ENCODE measurements around the gene SFMBT2. TPM values are rescaled to one million over a fixed set of nuclear protein-coding genes. Genes with fewer than 3 reads are reported as not detected.

SFMBT2 gene
- total RNA-seq, 1 donor from 2014 or later: 25.3 TPM

- intact Hi-C loops (cut with micrococcal nuclease): no loop called here
These were observed 14.9 kb upstream of the SFMBT2 start for GRCh38 chr10:7425691-7426090.

GRCh38 chr10:7424919-7425318 lies 14.1 kb upstream of the SFMBT2 start:
- intact Hi-C loops (cut with micrococcal nuclease): no loop called here

- intact Hi-C loops (cut with micrococcal nuclease): no loop called here
These were observed 13.5 kb upstream of the SFMBT2 start for GRCh38 chr10:7424315-7424714.

- intact Hi-C loops (cut with micrococcal nuclease): no loop called here
These were observed 12.7 kb upstream of the SFMBT2 start for GRCh38 chr10:7423521-7423920.

GRCh38 chr10:7421526-7421925 lies 10.7 kb upstream of the SFMBT2 start:
- intact Hi-C loops (cut with micrococcal nuclease): no loop called here

GRCh38 chr10:7419998-7420397 lies 9.2 kb upstream of the SFMBT2 start:
- intact Hi-C loops (cut with micrococcal nuclease): loop anchor here (10.0 kb wide), 1 partner anchor 265 kb away; no protein-coding TSS in a partner anchor

GRCh38 chr10:7417807-7418206 lies 7.0 kb upstream of the SFMBT2 start:
- intact Hi-C loops (cut with micrococcal nuclease): loop anchor here (1.0 to 10.0 kb wide), 4 partner anchors 267 to 579 kb away; no protein-coding TSS in a partner anchor

GRCh38 chr10:7417103-7417623 lies 6.3 kb upstream of the SFMBT2 start:
- intact Hi-C loops (cut with micrococcal nuclease): loop anchor here (1.0 to 10.0 kb wide), 4 partner anchors 268 to 578 kb away; no protein-coding TSS in a partner anchor

- intact Hi-C loops (cut with micrococcal nuclease): loop anchor here (5.0 to 10.0 kb wide), 2 partner anchors 270 to 747 kb away; no protein-coding TSS in a partner anchor
These were observed 3.9 kb upstream of the SFMBT2 start for GRCh38 chr10:7414766-7415165.

- intact Hi-C loops (cut with micrococcal nuclease): loop anchor here (5.0 to 10.0 kb wide), 2 partner anchors 272 to 746 kb away; no protein-coding TSS in a partner anchor
These were observed 2.1 kb upstream of the SFMBT2 start for GRCh38 chr10:7412928-7413282.

- intact Hi-C loops (cut with micrococcal nuclease): loop anchor here (5.0 to 10.0 kb wide), 2 partner anchors 272 to 745 kb away; no protein-coding TSS in a partner anchor
These were observed 1.5 kb upstream of the SFMBT2 start for GRCh38 chr10:7412237-7412927.

GRCh38 chr10:7411671-7412128 lies 866 bp upstream of the SFMBT2 start:
- intact Hi-C loops (cut with micrococcal nuclease): loop anchor here (1.0 to 10.0 kb wide), 5 partner anchors 73 to 744 kb away; no protein-coding TSS in a partner anchor

- intact Hi-C loops (cut with micrococcal nuclease): loop anchor here (2.0 to 10.0 kb wide), 4 partner anchors 74 to 743 kb away; no protein-coding TSS in a partner anchor
These were observed 453 bp downstream of the SFMBT2 start for GRCh38 chr10:7410301-7410861.

- intact Hi-C loops (cut with micrococcal nuclease): loop anchor here (2.0 to 10.0 kb wide), 6 partner anchors 75 to 742 kb away; no protein-coding TSS in a partner anchor
These were observed 1.1 kb downstream of the SFMBT2 start for GRCh38 chr10:7409732-7410168.

- intact Hi-C loops (cut with micrococcal nuclease): loop anchor here (2.0 kb wide), 2 partner anchors 150 to 288 kb away; no protein-coding TSS in a partner anchor
These were observed 1.6 kb downstream of the SFMBT2 start for GRCh38 chr10:7409045-7409731.

GRCh38 chr10:7408291-7409044 lies 2.4 kb downstream of the SFMBT2 start:
- intact Hi-C loops (cut with micrococcal nuclease): loop anchor here (2.0 kb wide), 2 partner anchors 150 to 288 kb away; no protein-coding TSS in a partner anchor

GRCh38 chr10:7407368-7408290 lies 3.2 kb downstream of the SFMBT2 start:
- intact Hi-C loops (cut with micrococcal nuclease): loop anchor here (2.0 kb wide), 2 partner anchors 149 to 287 kb away; no protein-coding TSS in a partner anchor

GRCh38 chr10:7406712-7407333 lies 4.0 kb downstream of the SFMBT2 start:
- intact Hi-C loops (cut with micrococcal nuclease): no loop called here

GRCh38 chr10:7405637-7406036 lies 5.2 kb downstream of the SFMBT2 start:
- intact Hi-C loops (cut with micrococcal nuclease): no loop called here
